Esophagus squamous epithelium (tissue), 4 donors: ENCODE data around the gene DDX17.

Experiments used
- POLR2A ChIP-seq, 4 donors: fragments of 450-650 bp; IDR thresholded peaks; one replicate each; pipeline ENCODE4 v1.6.1; 2017; ENCODE audit warnings: antibody characterized with exemption in 4 of 4, mild to moderate bottlenecking in 4 of 4, moderate library complexity in 3 of 4
- TF ChIP-seq, protein P1 (sequence below), 6 experiments: fragments of 450-650 bp in 4 of 6; fragments of 200-600 bp in 2 of 6; sonication (generic) in 2 of 6; IDR thresholded peaks; one replicate each; pipeline ENCODE4 v1.5.1; 2016 to 2019; ENCODE audit warnings: antibody characterized with exemption in 6 of 6, mild to moderate bottlenecking in 4 of 6, moderate library complexity in 4 of 6

DNA sequence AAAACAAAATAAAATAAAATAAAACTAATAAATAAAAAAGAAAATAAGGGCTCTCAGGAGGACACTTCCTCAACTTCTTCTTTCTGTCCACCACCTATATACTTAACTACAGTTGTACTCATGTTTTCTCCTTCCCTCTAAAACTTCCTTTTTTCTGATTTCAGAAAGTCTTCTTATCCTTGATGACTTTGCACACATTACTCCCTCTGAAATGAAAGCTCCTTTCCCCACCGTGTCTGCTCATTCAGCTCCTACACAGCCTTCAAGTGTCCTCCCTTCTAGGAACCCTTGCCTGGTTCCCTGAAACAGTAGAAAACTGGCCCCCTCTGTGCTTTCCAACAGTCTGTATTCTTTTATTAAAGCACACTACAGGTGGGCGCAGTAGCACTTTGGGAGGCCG is 18.3 kb upstream of the DDX17 start:
- TF ChIP-seq POLR2A (IDR thresholded peaks at IDR 0.05), result no peak
- TF ChIP-seq, protein P1, sequence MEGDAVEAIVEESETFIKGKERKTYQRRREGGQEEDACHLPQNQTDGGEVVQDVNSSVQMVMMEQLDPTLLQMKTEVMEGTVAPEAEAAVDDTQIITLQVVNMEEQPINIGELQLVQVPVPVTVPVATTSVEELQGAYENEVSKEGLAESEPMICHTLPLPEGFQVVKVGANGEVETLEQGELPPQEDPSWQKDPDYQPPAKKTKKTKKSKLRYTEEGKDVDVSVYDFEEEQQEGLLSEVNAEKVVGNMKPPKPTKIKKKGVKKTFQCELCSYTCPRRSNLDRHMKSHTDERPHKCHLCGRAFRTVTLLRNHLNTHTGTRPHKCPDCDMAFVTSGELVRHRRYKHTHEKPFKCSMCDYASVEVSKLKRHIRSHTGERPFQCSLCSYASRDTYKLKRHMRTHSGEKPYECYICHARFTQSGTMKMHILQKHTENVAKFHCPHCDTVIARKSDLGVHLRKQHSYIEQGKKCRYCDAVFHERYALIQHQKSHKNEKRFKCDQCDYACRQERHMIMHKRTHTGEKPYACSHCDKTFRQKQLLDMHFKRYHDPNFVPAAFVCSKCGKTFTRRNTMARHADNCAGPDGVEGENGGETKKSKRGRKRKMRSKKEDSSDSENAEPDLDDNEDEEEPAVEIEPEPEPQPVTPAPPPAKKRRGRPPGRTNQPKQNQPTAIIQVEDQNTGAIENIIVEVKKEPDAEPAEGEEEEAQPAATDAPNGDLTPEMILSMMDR (IDR thresholded peaks at IDR 0.05), result no peak
